ENCODE measurements around the gene PRRT1B.
A peak's percentile ranks its signal among the peaks of the same experiment; 100 is the strongest.

PRRT1B gene

DNA sequence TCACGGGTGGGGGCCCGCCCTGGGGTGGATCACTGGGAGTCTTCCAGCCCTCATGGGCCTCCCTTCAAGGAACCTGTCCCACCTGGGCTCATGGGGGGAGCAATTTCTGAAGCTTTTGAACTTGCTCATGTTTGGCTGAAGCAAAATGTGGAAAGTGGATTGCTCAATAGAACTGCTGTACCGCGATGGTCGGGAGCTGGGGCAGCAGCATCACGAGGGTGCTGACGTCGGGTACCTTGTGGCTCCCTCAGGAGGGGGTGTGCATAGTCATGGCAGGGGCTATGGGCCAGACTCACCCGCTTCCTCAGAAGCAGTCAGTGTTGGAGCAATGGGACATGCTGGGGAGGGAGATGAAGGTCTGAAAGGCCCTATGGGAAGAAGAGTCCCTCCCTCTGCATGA, 57.9 kb downstream of the PRRT1B start:
- Histone ChIP-seq H3K4me3 (ENCODE audit: low read length) (no peak overlapping the region), H3K27me3 (ENCODE audit: control insufficient read depth, insufficient read depth, low read length) (no peaks in the 10 kb centered on the region), H3K9ac (ENCODE audit: low read length) (no peak overlapping the region), H3K27ac (ENCODE audit: low read depth, low read length) (no peak overlapping the region), H3K4me1 (ENCODE audit: control insufficient read depth, insufficient read depth, low read length) (peaks cover 6% of the 10 kb centered on the region), H3K36me3 (ENCODE audit: control insufficient read depth, insufficient read depth, low read length) (peaks cover 12% of the 10 kb centered on the region)

DNA sequence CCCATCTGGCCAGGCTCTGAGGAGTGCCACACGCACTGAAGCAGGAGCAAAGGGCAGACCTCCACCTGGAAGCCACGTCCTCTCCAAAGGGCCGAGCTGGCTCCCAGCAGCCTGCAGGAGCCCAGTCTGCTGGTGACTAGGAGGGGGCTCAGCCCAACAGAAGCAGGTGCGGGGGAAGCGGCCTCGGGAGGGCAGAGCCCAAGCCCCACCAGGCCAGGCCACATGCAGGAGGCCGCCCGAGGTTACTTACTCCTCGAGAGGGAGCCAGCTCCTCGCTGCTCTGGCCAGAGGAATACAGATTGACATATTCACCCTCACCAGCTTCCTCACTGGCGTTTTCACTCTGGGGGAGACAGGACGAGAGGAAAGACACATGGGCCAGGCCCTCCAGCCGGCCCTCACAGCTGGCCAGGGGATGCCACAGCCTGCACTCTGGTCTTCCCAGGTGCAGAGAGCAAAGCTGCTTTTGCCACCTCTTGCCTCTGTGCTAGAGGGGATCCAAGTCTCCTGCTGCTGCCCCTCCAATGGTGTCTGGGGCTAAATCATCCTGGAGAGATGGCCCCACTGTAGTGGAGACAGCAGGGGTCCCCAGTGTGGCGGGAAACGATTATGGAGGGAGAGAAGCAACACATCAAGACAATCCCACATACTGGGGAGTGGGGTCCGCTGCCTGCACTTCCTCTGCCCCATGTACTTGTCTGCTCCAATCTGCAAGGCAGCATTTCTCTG, 58.6 kb downstream of the PRRT1B start:
- no peak overlapping the region for H3K9ac ChIP-seq (ENCODE audit: low read length)
- H3K36me3 ChIP-seq (ENCODE audit: control insufficient read depth, insufficient read depth, low read length), result peaks cover 12% of the 10 kb centered on the region
- H3K27ac ChIP-seq (ENCODE audit: low read depth, low read length), result no peak overlapping the region
- no peak overlapping the region for H3K4me3 ChIP-seq (ENCODE audit: low read length)
- H3K27me3 ChIP-seq (ENCODE audit: control insufficient read depth, insufficient read depth, low read length), result no peaks in the 10 kb centered on the region
- peaks cover 8% of the 10 kb centered on the region for H3K4me1 ChIP-seq (ENCODE audit: control insufficient read depth, insufficient read depth, low read length)

- no peak overlapping the region for H3K9ac ChIP-seq (ENCODE audit: low read length)
- H3K27ac ChIP-seq (ENCODE audit: low read depth, low read length), result no peak overlapping the region
- no peaks in the 10 kb centered on the region for H3K27me3 ChIP-seq (ENCODE audit: control insufficient read depth, insufficient read depth, low read length)
- H3K4me3 ChIP-seq (ENCODE audit: low read length), result no peak overlapping the region
- peaks cover 10% of the 10 kb centered on the region for H3K36me3 ChIP-seq (ENCODE audit: control insufficient read depth, insufficient read depth, low read length)
- H3K4me1 ChIP-seq (ENCODE audit: control insufficient read depth, insufficient read depth, low read length), result peaks cover 28% of the 10 kb centered on the region
Observed at GRCh38 chr9:131605770-131606590, 60.7 kb downstream of the PRRT1B start.

- Histone ChIP-seq H3K27ac (ENCODE audit: low read depth, low read length) (peak overlapping the region; percentile 61), H3K36me3 (ENCODE audit: control insufficient read depth, insufficient read depth, low read length) (peaks cover 9% of the 10 kb centered on the region), H3K9ac (ENCODE audit: low read length) (no peak overlapping the region)
Observed at GRCh38 chr9:131606896-131607567, 61.7 kb downstream of the PRRT1B start.

GRCh38 chr9:131607591-131607990, 62.3 kb downstream of the PRRT1B start:
- Histone ChIP-seq H3K4me1 (ENCODE audit: control insufficient read depth, insufficient read depth, low read length) (peaks cover 29% of the 10 kb centered on the region), H3K27me3 (ENCODE audit: control insufficient read depth, insufficient read depth, low read length) (no peaks in the 10 kb centered on the region), H3K9ac (ENCODE audit: low read length) (no peak overlapping the region), H3K36me3 (ENCODE audit: control insufficient read depth, insufficient read depth, low read length) (peaks cover 9% of the 10 kb centered on the region), H3K4me3 (ENCODE audit: low read length) (no peak overlapping the region), H3K27ac (ENCODE audit: low read depth, low read length) (peak overlapping the region; percentile 61)

More at GRCh38 chr9:131606896-131607567, 61.7 kb downstream of the PRRT1B start:
- H3K4me3 ChIP-seq (ENCODE audit: low read length), result no peak overlapping the region
- no peaks in the 10 kb centered on the region for H3K27me3 ChIP-seq (ENCODE audit: control insufficient read depth, insufficient read depth, low read length)
- H3K4me1 ChIP-seq (ENCODE audit: control insufficient read depth, insufficient read depth, low read length), result peaks cover 29% of the 10 kb centered on the region

- peak overlapping the region; percentile 1 for H3K4me3 ChIP-seq (ENCODE audit: low read length)
- H3K36me3 ChIP-seq (ENCODE audit: control insufficient read depth, insufficient read depth, low read length), result peaks cover 10% of the 10 kb centered on the region
- H3K9ac ChIP-seq (ENCODE audit: low read length), result no peak overlapping the region
- peak overlapping the region; percentile 71 for H3K27ac ChIP-seq (ENCODE audit: low read depth, low read length)
- H3K4me1 ChIP-seq (ENCODE audit: control insufficient read depth, insufficient read depth, low read length), result peaks cover 29% of the 10 kb centered on the region
- H3K27me3 ChIP-seq (ENCODE audit: control insufficient read depth, insufficient read depth, low read length), result no peaks in the 10 kb centered on the region
Observed at GRCh38 chr9:131608493-131609037, 63.2 kb downstream of the PRRT1B start.

Data from rectal smooth muscle tissue (tissue), 1 donor.